ENCODE results near the gene FSTL4.

FSTL4 gene

GRCh38 chr5:133149345-133149744 is 463.0 kb downstream of the FSTL4 start:
- DNase-seq (ENCODE audit: extremely low read depth in 1 of 2, low read depth in 1 of 2), result no peak

- DNase-seq (ENCODE audit: extremely low read depth in 1 of 2, low read depth in 1 of 2), result no peak
Observed at GRCh38 chr5:133147815-133148567, 464.4 kb downstream of the FSTL4 start.

GRCh38 chr5:133147411-133147810 is 464.9 kb downstream of the FSTL4 start:
- DNase-seq (ENCODE audit: extremely low read depth in 1 of 2, low read depth in 1 of 2), result no peak

All from activated CD8-positive, alpha-beta memory T cell treated with anti-CD3 and anti-CD28 coated beads for 1 hour (primary cell).